Bronchial epithelial cell (primary cell): ENCODE measurements around the gene THUMPD3. TPM values are rescaled to one million over a fixed set of nuclear protein-coding genes. Genes with fewer than 3 reads are reported as not detected.

ENCODE experiments used
- DNase-seq: peaks from one replicate; pipeline ENCODE4 v3.0.0-alpha.2; 2010; ENCODE audit warnings: low read depth
- FAIRE-seq: peaks from 2 replicates; lab custom pipeline; 2011; peaks lifted over from hg19 to GRCh38; lab: Jason Lieb, UNC
- H3K27me3 ChIP-seq: 2 replicates; pipeline ENCODE4 v1.5.1; 2011; ENCODE audit warnings: low read length; ENCODE audit not compliant: control insufficient read depth, insufficient read depth
- H3K36me3 ChIP-seq: 2 replicates; pipeline ENCODE4 v1.5.1; 2011; ENCODE audit warnings: low read length; ENCODE audit not compliant: control insufficient read depth, insufficient read depth
- H3K4me3 ChIP-seq: 2 replicates; pipeline ENCODE4 v1.5.1; 2011; ENCODE audit warnings: mild to moderate bottlenecking, low read depth, low read length, control low read depth
- CTCF ChIP-seq: IDR thresholded peaks from 2 replicates; pipeline ENCODE4 v1.5.1; 2011; ENCODE audit warnings: mild to moderate bottlenecking, moderate library complexity, low read length, control low read depth, inconsistent platforms; ENCODE audit not compliant: insufficient read depth, severe bottlenecking
- total RNA-seq: library from RNA; depleted of rRNA; stranded (reverse); fragments of >200 nt; gene quantifications from 2 replicates; pipeline ENCODE4 v1.2.1, GENCODE V29; 2014

Gene THUMPD3
- total RNA-seq, 1 donor from 2014 or later, result 68.2 TPM

- Histone ChIP-seq H3K27me3 (no peaks in the 10 kb centered on the region), H3K4me3 (peak overlapping the region; percentile 96), H3K36me3 (peaks cover 3% of the 10 kb centered on the region)
- FAIRE-seq (no peak), DNase-seq (no peak)
- no peak for TF ChIP-seq CTCF
These were observed 36.5 kb downstream of the THUMPD3 start for GRCh38 chr3:9399337-9399703.

GRCh38 chr3:9399746-9400145 is 36.9 kb downstream of the THUMPD3 start:
- Histone ChIP-seq H3K4me3 (peak overlapping the region; percentile 96), H3K27me3 (no peaks in the 10 kb centered on the region), H3K36me3 (peaks cover 2% of the 10 kb centered on the region)
- peak; percentile 80 for DNase-seq
- peak; percentile 3 for TF ChIP-seq CTCF
- no peak for FAIRE-seq

- no peak for TF ChIP-seq CTCF
- FAIRE-seq (no peak), DNase-seq (no peak)
- peak overlapping the region; percentile 0 for H3K4me3 ChIP-seq
- no peaks in the 10 kb centered on the region for H3K36me3 ChIP-seq
- H3K27me3 ChIP-seq, result no peaks in the 10 kb centered on the region
These were observed 37.8 kb downstream of the THUMPD3 start for GRCh38 chr3:9400616-9401015.

GRCh38 chr3:9401986-9402385 is 39.1 kb downstream of the THUMPD3 start:
- no peaks in the 10 kb centered on the region for H3K36me3 ChIP-seq
- DNase-seq, result no peak
- no peak for FAIRE-seq
- no peak for TF ChIP-seq CTCF
- no peaks in the 10 kb centered on the region for H3K27me3 ChIP-seq
- H3K4me3 ChIP-seq, result no peak overlapping the region

- H3K36me3 ChIP-seq, result no peaks in the 10 kb centered on the region
- H3K27me3 ChIP-seq, result no peaks in the 10 kb centered on the region
- TF ChIP-seq CTCF, result no peak
- FAIRE-seq (no peak), DNase-seq (no peak)
- no peak overlapping the region for H3K4me3 ChIP-seq
These were observed 39.8 kb downstream of the THUMPD3 start for GRCh38 chr3:9402410-9403228.

- Histone ChIP-seq H3K27me3 (no peaks in the 10 kb centered on the region), H3K36me3 (peaks cover 2% of the 10 kb centered on the region), H3K4me3 (no peak overlapping the region)
- DNase-seq, result no peak
- no peak for FAIRE-seq
- no peak for TF ChIP-seq CTCF
These were observed 40.6 kb downstream of the THUMPD3 start for GRCh38 chr3:9403463-9403862.
